ENCODE results near the gene TMEM208.

The TMEM208 gene

DNA sequence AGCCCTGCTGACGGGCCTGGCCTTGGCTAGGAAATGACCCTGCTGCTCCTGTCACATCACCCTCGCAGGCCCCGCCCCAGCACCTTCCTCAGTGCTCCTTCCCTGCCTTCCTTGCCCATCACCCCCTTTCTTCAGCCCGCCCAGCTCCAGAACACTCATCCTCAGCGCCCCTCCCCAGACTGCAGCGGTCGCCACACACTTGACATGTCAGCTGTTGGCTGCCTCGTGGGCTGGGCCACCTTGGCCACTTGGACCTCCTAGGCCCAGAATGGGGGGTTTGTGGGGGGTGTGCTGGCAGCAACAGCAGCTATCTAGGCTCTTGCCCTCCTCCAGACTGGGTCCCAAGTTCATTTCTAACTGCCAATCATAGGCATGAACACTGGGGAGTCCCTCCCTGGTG lies 17.4 kb upstream of the TMEM208 start:
- DNase-seq (ENCODE audit: low read depth) = no peak
- TF ChIP-seq, protein P1, sequence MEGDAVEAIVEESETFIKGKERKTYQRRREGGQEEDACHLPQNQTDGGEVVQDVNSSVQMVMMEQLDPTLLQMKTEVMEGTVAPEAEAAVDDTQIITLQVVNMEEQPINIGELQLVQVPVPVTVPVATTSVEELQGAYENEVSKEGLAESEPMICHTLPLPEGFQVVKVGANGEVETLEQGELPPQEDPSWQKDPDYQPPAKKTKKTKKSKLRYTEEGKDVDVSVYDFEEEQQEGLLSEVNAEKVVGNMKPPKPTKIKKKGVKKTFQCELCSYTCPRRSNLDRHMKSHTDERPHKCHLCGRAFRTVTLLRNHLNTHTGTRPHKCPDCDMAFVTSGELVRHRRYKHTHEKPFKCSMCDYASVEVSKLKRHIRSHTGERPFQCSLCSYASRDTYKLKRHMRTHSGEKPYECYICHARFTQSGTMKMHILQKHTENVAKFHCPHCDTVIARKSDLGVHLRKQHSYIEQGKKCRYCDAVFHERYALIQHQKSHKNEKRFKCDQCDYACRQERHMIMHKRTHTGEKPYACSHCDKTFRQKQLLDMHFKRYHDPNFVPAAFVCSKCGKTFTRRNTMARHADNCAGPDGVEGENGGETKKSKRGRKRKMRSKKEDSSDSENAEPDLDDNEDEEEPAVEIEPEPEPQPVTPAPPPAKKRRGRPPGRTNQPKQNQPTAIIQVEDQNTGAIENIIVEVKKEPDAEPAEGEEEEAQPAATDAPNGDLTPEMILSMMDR (conservative IDR thresholded peaks at IDR 0.05; ENCODE audit: low read depth, low read length) = no peak
- no peak overlapping the region for H3K4me3 ChIP-seq (ENCODE audit: low read length)

DNA sequence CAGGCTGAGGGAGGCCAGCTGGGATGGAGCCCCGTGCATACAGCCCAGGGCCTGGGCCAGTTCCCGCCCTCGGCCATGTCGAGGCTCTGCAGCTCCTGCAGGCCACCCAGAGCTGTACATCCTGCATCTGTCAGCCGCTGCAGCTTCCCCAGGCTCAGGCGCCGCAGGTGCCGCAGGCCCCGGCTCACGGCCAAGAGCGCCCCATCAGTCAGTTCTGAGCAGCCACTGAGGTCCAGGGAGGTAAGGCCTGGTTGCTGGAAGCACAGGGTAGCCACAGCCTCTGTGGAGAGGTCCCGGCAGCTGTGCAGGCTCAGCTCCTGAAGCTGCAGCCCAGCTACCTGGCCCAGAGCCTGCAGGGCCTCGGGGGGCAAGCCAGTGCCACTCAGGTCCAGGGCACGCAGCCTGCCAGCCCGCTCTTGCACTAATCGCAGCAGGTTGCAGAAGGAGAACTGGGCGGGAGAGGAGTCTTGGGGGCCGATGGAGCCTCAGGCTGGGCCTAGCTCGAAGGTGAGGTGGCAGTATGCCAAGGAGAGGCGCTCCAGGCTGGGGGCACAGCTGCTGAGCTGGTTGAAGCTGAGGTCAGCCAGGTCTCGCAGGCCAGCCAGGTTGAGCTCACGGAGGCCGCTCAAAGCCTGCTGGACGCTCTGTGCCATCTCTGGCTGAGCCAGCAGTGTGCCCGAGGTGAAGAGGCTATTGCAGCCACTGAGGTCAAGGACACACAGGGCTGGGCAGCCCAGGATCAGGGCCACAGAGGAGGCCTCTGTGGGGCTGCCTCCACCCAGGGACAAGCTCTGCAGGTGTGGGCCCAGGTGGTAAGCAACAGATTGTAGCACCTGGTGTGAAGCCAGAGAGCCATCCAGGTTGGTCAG lies 16.6 kb upstream of the TMEM208 start:
- no peak for DNase-seq (ENCODE audit: low read depth)
- TF ChIP-seq, protein P1 (conservative IDR thresholded peaks at IDR 0.05; ENCODE audit: low read depth, low read length) = no peak
- no peak overlapping the region for H3K4me3 ChIP-seq (ENCODE audit: low read length)

DNA sequence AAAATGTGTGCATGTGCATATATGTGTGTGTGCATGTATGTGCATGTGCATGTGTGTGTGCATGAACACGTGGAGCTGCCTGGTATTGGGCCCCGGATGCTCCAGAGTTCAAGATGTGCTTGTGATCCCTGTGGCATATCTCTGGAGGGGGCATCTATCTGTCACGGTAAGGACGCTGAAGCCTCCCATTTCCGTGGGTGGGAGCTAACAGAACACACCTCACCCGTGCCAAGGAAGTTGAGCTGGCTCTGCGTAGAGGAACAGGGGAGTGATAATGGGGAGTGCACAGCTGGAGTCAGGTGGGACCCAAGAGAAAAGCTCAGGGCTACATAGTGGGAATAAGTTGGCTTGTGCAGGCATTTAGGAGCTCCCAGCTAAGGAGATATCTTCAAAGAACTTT lies 15.3 kb upstream of the TMEM208 start:
- no peak overlapping the region for H3K4me3 ChIP-seq (ENCODE audit: low read length)
- TF ChIP-seq, protein P1 (conservative IDR thresholded peaks at IDR 0.05; ENCODE audit: low read depth, low read length) = no peak

DNA sequence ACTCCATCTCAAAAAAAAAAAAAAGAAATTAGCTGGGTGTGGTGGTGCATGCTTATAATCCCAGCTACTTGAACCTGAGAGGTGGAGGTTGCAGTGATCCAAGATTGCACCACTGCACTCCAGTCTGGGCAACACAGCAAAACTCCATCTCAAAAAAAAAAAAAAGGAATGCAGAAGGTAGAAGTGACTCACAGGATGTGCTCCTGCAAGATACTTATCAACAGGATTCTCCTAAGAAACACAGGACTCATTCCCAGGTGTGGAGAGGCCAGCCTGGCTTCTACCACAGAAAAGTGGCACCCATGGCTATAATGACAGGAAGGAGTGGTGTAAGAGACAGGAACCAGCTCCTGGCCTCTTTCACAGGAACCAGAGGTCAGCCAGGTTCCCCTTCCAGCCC lies 14.2 kb upstream of the TMEM208 start:
- TF ChIP-seq, protein P1 (conservative IDR thresholded peaks at IDR 0.05; ENCODE audit: low read depth, low read length) = no peak
- DNase-seq (ENCODE audit: low read depth) = no peak
- H3K4me3 ChIP-seq (ENCODE audit: low read length) = no peak overlapping the region

More for the DNA sequence above, 15.3 kb upstream of the TMEM208 start:
- DNase-seq (ENCODE audit: low read depth) = no peak

DNA sequence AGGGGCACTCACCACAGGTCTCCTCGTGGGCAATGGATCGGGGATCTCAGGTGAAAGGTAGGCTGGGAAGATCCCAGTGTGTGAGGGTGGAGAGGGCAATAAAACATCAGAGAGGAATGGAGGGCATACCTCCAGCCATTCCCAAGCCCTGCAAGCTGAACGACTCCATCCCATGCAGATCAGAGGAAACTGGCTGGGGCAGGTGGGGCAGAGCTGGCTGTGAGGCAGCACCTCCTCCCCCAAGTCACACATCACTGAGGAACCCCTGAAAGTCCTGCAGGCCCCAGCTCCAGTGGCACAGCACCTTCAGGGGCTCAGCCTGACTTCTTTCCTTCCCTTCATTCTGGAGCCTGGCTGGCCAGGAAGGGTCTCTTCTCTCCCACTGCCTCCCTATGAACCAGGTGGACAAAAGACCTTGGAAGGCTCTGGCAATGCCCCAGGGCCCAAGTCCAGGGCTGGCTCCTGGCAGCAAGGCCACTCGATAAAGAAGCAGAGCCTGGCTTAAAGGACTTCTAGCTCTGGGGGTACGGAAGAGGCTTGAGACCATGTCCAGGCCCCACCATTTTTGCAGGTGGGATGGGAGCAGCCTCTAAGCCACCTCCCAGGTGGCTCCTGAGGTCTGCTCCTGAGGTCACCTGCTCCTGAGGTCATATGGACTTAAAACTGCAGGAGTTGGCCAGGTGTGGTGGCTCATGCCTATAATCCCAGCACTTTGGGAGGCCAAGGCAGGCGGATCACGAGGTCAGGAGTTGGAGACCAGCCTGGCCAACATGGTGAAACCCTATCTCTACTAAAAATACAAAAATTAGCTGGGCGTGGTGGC lies 13.5 kb upstream of the TMEM208 start:
- DNase-seq (ENCODE audit: low read depth) = no peak
- TF ChIP-seq, protein P1 (conservative IDR thresholded peaks at IDR 0.05; ENCODE audit: low read depth, low read length) = no peak
- H3K4me3 ChIP-seq (ENCODE audit: low read length) = no peak overlapping the region

DNA sequence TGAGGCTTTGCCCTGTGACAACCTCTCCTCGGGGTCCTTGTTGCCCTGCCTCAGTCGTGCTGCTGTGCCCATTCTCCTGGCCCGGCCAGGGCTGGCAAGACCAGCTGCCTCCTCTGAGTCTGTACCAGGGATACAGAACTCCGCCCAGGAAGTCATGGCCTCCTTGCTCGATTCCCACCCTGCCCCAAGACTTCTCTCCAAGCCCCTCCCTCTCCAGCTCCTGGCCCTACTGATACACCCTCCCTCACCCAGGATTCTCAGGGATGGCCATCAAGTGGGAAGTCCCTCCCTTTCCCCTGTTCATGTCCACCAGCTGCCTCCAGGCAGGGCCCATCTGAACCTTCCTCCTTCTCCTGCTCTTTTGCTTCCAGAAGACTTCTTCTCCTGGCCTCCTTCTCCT lies 11.2 kb upstream of the TMEM208 start:
- no peak for DNase-seq (ENCODE audit: low read depth)
- no peak overlapping the region for H3K4me3 ChIP-seq (ENCODE audit: low read length)
- TF ChIP-seq, protein P1 (conservative IDR thresholded peaks at IDR 0.05; ENCODE audit: low read depth, low read length) = no peak
